Measurements from ENCODE around the gene CHIA. TPM values are rescaled to one million over a fixed set of nuclear protein-coding genes. Genes with fewer than 3 reads are reported as not detected.
"Not testable (repeated sequence)": the region's sequence is repeated elsewhere in the genome, so short reads cannot be mapped to it uniquely, and the experiment has no call there.

The CHIA gene
- total RNA-seq, 1 donor from 2014 or later, result 6.3 TPM

DNA sequence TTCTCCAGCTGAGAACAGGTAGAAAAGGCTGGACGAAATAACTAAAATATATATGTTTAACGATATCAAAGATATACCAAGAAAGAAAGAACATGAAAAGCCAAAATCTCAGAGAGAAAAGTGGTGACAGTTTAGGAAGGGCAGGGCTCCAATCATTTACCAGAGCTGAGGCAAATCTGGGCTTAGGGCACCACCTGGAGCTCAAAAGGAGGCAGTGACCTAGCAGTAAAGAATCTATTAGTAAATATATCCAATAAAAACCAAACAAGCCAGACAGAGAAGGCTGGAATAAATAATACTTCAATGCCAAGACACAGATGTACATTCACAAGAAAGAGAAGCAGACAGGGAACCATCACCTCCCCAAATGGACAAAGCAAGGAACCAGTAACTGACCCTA is 43.5 kb downstream of the CHIA start:
- intact Hi-C loops (cut with DNase I), result no loop called here
- DNase-seq (no peak), ATAC-seq (peak; percentile 92)
- Histone ChIP-seq H3K36me3 (no peaks in the 10 kb centered on the region), H3K27me3 (no peaks in the 10 kb centered on the region), H3K4me1 (no peaks in the 10 kb centered on the region), H3K9me3 (no peaks in the 10 kb centered on the region), H3K4me3 (no peak overlapping the region), H3K27ac (no peak overlapping the region)
- TF ChIP-seq, protein P1, sequence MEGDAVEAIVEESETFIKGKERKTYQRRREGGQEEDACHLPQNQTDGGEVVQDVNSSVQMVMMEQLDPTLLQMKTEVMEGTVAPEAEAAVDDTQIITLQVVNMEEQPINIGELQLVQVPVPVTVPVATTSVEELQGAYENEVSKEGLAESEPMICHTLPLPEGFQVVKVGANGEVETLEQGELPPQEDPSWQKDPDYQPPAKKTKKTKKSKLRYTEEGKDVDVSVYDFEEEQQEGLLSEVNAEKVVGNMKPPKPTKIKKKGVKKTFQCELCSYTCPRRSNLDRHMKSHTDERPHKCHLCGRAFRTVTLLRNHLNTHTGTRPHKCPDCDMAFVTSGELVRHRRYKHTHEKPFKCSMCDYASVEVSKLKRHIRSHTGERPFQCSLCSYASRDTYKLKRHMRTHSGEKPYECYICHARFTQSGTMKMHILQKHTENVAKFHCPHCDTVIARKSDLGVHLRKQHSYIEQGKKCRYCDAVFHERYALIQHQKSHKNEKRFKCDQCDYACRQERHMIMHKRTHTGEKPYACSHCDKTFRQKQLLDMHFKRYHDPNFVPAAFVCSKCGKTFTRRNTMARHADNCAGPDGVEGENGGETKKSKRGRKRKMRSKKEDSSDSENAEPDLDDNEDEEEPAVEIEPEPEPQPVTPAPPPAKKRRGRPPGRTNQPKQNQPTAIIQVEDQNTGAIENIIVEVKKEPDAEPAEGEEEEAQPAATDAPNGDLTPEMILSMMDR (IDR thresholded peaks at IDR 0.05), result peak; percentile 64

DNA sequence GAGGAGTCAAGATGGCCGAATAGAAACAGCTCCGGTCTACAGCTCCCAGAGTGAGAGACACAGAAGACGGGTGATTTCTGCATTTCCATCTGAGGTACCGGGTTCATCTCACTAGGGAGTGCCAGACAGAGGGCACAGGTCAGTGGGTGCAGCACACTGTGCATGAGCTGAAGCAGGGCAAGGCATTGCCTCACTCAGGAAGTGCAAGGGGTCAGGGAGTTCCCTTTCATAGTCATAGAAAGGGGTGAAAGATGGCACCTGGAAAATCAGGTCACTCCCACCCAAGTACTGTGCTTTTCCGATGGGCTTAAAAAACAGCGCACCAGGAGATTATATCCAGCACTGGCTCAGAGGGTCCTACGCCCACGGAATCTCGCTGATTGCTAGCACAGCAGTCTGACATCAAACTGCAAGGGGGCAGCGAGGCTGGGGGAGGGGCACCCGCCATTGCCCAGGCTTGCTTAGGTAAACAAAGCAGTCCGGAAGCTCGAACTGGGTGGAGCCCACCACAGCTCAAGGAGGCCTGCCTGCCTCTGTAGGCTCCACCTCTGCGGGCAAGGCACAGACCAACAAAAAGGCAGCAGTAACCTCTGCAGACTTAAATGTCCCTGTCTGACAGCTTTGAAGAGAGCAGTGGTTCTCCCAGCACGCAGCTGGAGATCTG is 44.7 kb downstream of the CHIA start:
- H3K9me3 ChIP-seq; H3K36me3 ChIP-seq; H3K4me1 ChIP-seq; H3K27ac ChIP-seq; H3K4me3 ChIP-seq; DNase-seq; ATAC-seq; H3K27me3 ChIP-seq; intact Hi-C loops (cut with DNase I): not testable (repeated sequence)

DNA sequence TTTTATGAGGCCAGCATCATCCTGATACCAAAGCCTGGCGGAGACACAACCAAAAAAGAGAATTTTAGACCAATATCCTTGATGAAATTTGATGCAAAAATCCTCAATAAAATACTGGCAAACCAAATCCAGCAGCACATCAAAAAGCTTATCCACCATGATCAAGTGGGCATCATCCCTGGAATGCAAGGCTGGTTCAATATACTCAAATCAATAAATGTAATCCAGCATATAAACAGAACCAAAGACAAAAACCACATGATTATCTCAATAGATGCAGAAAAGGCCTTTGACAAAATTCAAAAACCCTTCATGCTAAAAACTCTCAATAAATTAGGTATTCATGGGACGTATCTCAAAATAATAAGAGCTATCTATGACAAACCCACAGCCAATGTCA is 48.2 kb downstream of the CHIA start:
- intact Hi-C loops (cut with DNase I); H3K27me3 ChIP-seq; H3K4me1 ChIP-seq; H3K4me3 ChIP-seq; ATAC-seq; DNase-seq; H3K27ac ChIP-seq; H3K36me3 ChIP-seq; H3K9me3 ChIP-seq: not testable (repeated sequence)

DNA sequence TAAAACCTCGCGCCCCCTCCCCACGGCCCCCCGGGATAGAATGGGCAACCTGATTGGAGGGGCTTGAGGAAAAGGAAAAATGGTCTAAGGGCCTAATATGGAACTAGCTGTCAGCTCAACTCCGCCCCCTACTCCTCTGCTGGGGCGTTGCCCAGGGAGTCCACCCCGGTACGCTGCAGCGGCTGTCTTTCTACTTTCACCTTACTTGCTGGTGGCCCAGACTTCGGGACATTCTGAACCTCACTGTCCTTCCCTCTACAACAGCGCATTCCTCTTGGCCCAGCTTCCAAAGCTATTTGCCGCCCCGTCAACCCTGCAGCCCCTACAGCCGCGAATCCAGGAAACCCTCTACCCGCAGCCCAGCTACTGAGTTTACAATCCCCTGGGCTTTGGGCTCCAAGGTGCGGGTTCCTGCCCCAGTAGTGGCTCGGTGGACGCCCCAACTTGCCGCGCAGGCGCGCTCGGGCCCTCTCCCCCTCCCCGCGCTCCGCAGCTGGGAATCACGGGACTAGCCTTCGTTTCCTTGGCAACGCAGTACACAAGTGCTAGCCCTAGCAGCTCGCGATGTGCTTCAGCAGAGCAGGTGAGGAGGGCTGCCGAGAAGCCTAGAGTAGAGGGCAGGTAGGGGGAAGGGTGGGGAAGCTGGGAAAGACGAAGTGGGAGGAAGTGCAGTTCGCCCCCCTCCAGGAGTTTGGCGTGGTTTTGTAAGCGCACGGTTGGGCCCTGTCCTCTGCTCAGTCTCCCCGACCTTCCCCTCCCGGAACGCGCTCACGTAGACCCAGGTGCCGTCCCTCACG is 55.6 kb downstream of the CHIA start:
- intact Hi-C loops (cut with DNase I), result no loop called here

DNA sequence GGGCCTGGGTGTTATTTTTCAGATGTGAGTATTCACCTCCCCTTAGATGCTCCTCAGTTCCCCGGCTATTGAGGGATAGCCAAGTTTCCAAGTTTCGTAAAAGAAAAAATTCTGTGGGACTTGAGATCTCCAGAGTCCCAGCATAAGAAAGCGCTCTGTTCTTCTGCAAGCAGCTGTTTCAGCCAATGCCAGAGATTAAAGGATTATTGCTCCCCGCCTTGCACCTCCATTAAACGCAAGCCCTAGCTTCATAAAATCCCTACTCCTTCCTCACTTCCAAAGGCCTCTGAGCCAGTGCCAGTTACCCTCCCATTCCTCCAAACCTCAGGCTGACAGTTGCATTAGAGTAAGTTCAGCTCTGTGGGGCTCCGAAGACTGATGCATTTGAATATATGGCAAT is 56.4 kb downstream of the CHIA start:
- no peaks in the 10 kb centered on the region for H3K4me1 ChIP-seq
- H3K9me3 ChIP-seq, result no peaks in the 10 kb centered on the region
- no peaks in the 10 kb centered on the region for H3K27me3 ChIP-seq
- DNase-seq (no peak), ATAC-seq (no peak)
- TF ChIP-seq, protein P1 (IDR thresholded peaks at IDR 0.05), result no peak
- intact Hi-C loops (cut with DNase I), result no loop called here
- peak overlapping the region; percentile 84 for H3K27ac ChIP-seq
- peak overlapping the region; percentile 61 for H3K4me3 ChIP-seq
- H3K36me3 ChIP-seq, result no peaks in the 10 kb centered on the region

More for the DNA sequence above, 55.6 kb downstream of the CHIA start:
- peak; percentile 95 for DNase-seq
- H3K9me3 ChIP-seq, result no peaks in the 10 kb centered on the region
- H3K27ac ChIP-seq, result peak overlapping the region; percentile 84
- peak overlapping the region; percentile 61 for H3K4me3 ChIP-seq
- peak; percentile 98 for ATAC-seq
- H3K4me1 ChIP-seq, result no peaks in the 10 kb centered on the region
- TF ChIP-seq, protein P1 (IDR thresholded peaks at IDR 0.05), result peak; percentile 21
- no peaks in the 10 kb centered on the region for H3K27me3 ChIP-seq
- no peaks in the 10 kb centered on the region for H3K36me3 ChIP-seq

DNA sequence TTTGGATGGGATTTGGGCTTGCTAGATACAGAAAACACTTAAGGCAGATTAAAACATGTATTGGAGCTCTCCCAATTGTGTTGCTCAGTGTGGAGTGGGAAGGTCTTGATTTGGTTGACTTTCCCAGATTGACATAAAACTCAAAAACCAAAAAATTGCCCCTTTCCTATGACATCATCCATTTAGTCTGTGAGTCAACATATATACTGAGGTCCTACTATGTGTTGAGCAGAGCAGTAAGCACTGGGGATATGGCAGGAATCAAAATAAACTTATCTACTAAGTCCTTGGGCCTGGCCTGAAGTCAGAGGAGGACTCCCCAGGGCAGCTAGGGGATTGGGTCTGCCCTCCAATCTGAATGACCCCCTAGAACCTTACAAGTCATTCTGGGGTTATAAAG is 61.0 kb downstream of the CHIA start:
- Histone ChIP-seq H3K4me3 (no peak overlapping the region), H3K36me3 (no peaks in the 10 kb centered on the region), H3K4me1 (no peaks in the 10 kb centered on the region), H3K27me3 (no peaks in the 10 kb centered on the region), H3K9me3 (no peaks in the 10 kb centered on the region), H3K27ac (no peak overlapping the region)
- DNase-seq (no peak), ATAC-seq (no peak)
- TF ChIP-seq, protein P1 (IDR thresholded peaks at IDR 0.05), result no peak
- intact Hi-C loops (cut with DNase I), result no loop called here
